MCF 10A (cell line): ENCODE data around the gene SMIM14. TPM values are rescaled to one million over a fixed set of nuclear protein-coding genes. Genes with fewer than 3 reads are reported as not detected.

Experiments
- BruUV-seq: library from RNA; stranded (reverse); fragments of 400-500 nt; replicated peaks from 2 replicates; lab custom pipeline; 2021; lab: Mats Ljungman, UMichigan
- CTCF ChIA-PET: fragments of 300-600 bp; sonication (Branson Sonifier 250); formaldehyde crosslinking; extraction: SDS; loops from one replicate; lab custom pipeline; 2021; ENCODE audit warnings: antibody characterized with exemption, inconsistent platforms; lab: Yijun Ruan, JAX
- POLR2A ChIA-PET: fragments of 300-600, 350-650 bp; sonication (Branson Sonifier 250); formaldehyde crosslinking; extraction: SDS; loops from one replicate; lab custom pipeline; 2020; ENCODE audit warnings: antibody characterized with exemption, inconsistent platforms; lab: Yijun Ruan, JAX
- DNase-seq: peaks from one replicate; pipeline ENCODE4 v3.0.0-alpha.2; 2018; ENCODE audit not compliant: unreplicated experiment
- H3K27ac Mint-ChIP-seq: one replicate; pipeline ENCODE4 v1.8.0; 2022; ENCODE audit warnings: mild to moderate bottlenecking, low read depth, mixed read lengths; ENCODE audit not compliant: unreplicated experiment
- H3K27me3 Mint-ChIP-seq: one replicate; pipeline ENCODE4 v1.8.0; 2022; ENCODE audit warnings: mixed read lengths; ENCODE audit not compliant: insufficient read depth, unreplicated experiment
- H3K36me3 Mint-ChIP-seq: one replicate; pipeline ENCODE4 v1.8.0; 2022; ENCODE audit warnings: mild to moderate bottlenecking, moderate library complexity, mixed read lengths; ENCODE audit not compliant: insufficient read depth, unreplicated experiment
- H3K4me1 Mint-ChIP-seq: one replicate; pipeline ENCODE4 v1.8.0; 2022; ENCODE audit warnings: mixed read lengths; ENCODE audit not compliant: insufficient read depth, unreplicated experiment
- H3K4me3 Mint-ChIP-seq: one replicate; pipeline ENCODE4 v1.8.0; 2022; ENCODE audit warnings: mild to moderate bottlenecking, moderate library complexity, mixed read lengths; ENCODE audit not compliant: unreplicated experiment
- H3K9me3 Mint-ChIP-seq: one replicate; pipeline ENCODE4 v1.8.0; 2022; ENCODE audit warnings: mixed read lengths; ENCODE audit not compliant: unreplicated experiment
- intact Hi-C: fragments of 100-400 bp; cut with micrococcal nuclease; formaldehyde crosslinking; loops from 2 replicates; pipeline ENCODE4 v1.14.1; 2022
- total RNA-seq: library from RNA; stranded (reverse); gene quantifications from 2 replicates; pipeline ENCODE4 v1.2.3, GENCODE V29; 2022
- TF ChIP-seq, protein P1 (sequence below): fragments of 200-600 bp; IDR thresholded peaks from one replicate; pipeline ENCODE4 v1.8.0; 2022; ENCODE audit warnings: antibody characterized with exemption, mild to moderate bottlenecking; ENCODE audit not compliant: unreplicated experiment

The SMIM14 gene
- total RNA-seq, 1 experiment from 2014 or later: 27.3 TPM

DNA sequence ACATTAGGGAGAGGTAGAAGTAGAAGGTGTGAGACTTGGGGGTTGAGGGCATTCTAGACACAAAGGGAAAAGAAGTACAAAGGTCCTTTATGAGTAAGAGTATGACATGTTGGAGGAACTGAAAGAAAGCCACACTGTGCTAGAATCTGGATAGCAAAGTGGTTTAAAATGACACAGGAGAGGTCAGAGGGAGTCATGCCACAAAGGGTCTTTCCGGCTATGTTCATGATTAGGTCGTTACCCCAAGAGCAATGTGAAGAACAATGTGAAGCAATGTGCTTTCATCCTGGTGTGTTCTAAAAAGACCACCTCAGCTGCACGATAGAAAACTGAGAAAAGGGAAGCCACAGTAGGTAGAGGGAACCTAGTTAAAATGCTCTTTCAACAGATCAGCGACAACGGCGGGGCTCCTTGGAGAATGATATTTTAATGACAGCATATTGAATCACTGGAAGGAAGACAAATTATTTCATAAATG, 29.2 kb downstream of the SMIM14 start:
- BruUV-seq: no TSS peak
- peaks cover 8% of the 10 kb centered on the region for H3K4me1 Mint-ChIP-seq
- DNase-seq: peak; percentile 18
- H3K9me3 Mint-ChIP-seq: no peaks in the 10 kb centered on the region
- ChIA-PET POLR2A (no interaction called here), CTCF (interaction anchor here (0.6 to 0.7 kb wide), 2 partner anchors 70 to 1706 kb away, joined by 3 to 4 read pairs; no protein-coding TSS in a partner anchor)
- TF ChIP-seq, protein P1, sequence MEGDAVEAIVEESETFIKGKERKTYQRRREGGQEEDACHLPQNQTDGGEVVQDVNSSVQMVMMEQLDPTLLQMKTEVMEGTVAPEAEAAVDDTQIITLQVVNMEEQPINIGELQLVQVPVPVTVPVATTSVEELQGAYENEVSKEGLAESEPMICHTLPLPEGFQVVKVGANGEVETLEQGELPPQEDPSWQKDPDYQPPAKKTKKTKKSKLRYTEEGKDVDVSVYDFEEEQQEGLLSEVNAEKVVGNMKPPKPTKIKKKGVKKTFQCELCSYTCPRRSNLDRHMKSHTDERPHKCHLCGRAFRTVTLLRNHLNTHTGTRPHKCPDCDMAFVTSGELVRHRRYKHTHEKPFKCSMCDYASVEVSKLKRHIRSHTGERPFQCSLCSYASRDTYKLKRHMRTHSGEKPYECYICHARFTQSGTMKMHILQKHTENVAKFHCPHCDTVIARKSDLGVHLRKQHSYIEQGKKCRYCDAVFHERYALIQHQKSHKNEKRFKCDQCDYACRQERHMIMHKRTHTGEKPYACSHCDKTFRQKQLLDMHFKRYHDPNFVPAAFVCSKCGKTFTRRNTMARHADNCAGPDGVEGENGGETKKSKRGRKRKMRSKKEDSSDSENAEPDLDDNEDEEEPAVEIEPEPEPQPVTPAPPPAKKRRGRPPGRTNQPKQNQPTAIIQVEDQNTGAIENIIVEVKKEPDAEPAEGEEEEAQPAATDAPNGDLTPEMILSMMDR: no peak
- no peak overlapping the region for H3K27ac Mint-ChIP-seq
- peaks cover 19% of the 10 kb centered on the region for H3K36me3 Mint-ChIP-seq
- H3K4me3 Mint-ChIP-seq: no peak overlapping the region
- no peaks in the 10 kb centered on the region for H3K27me3 Mint-ChIP-seq
- intact Hi-C loops: no loop called here

DNA sequence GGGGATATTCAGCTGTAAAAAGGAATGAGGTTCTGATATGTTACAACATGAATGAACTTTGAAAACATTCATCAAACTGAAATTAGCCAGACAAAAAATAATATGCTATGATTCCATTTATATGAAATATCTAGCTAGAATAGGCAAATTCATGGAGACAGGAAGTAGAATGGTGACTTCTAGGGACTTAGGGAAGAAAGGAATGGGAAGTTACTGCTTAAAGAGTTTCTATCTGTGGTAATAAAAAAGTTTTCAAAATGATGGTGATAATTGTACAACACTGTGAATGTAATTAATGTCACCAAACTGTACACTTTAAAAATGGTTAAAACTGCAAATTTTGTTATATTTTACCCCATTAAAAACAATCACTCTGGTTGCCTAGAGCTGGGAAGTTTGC, 30.2 kb downstream of the SMIM14 start:
- ChIA-PET CTCF (no interaction called here), POLR2A (no interaction called here)
- intact Hi-C loops: no loop called here
- TF ChIP-seq, protein P1: no peak
- Mint-ChIP-seq H3K4me3 (no peak overlapping the region), H3K36me3 (peaks cover 29% of the 10 kb centered on the region), H3K4me1 (peaks cover 7% of the 10 kb centered on the region), H3K9me3 (no peaks in the 10 kb centered on the region), H3K27me3 (no peaks in the 10 kb centered on the region), H3K27ac (no peak overlapping the region)
- DNase-seq: no peak
- BruUV-seq: no TSS peak

DNA sequence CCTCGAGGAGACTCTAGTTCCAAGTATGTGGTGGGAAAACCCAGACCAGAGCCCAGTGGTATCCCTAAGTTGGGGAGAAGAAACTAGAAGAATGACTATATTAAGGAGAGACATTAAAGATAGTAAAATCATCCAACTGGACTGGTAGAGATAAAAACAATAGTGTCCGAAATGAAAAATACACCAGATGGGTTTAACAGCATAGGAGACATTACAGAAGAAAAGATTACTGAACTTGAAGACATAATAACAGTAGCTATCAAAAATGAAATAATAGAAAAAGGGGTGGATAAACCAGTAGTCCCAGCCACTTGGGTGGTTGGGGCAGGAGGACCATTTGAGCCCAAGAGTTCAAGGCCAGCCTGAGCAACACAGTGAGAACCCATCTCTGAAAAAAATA, 31.9 kb downstream of the SMIM14 start:
- POLR2A ChIA-PET: no interaction called here
- Mint-ChIP-seq H3K4me1 (peaks cover 7% of the 10 kb centered on the region), H3K27ac (no peak overlapping the region), H3K4me3 (no peak overlapping the region), H3K36me3 (peaks cover 39% of the 10 kb centered on the region), H3K9me3 (no peaks in the 10 kb centered on the region), H3K27me3 (no peaks in the 10 kb centered on the region)
- intact Hi-C loops: no loop called here
- CTCF ChIA-PET: no interaction called here
- TF ChIP-seq, protein P1: no peak
- DNase-seq: no peak
- BruUV-seq: no TSS peak

DNA sequence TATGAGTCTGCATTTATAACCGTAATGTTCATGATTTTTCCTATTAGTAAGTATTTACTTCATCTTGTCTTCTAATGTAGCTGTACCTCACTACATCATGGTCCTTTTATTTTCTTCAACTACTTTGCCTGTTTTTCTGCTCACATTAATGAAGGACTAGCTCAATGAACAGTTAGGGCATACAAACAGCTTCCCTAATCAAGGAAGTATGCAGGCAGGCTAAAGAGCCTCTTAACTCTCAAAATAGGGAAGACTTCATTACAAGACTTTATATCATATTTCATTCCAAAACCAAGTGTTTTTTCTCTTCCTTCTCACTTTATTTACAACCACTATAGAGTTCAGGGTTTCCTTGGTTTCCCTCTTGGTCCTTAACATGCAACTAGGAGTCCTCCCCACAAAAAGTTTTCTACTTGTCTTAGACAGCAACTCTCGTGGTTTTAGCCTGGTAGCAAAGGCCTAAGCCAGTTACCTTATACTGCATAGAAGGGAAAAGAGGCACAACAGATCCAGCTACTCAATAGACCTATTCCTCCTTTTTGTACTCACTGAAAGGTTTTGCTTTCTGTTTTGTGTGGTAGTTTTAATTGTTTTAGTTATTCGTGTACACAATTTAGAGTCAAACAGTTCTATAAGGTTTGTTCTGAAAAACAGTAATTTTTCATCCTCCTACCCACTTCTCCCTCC, 40.8 kb downstream of the SMIM14 start:
- intact Hi-C loops: no loop called here
- no TSS peak for BruUV-seq
- Mint-ChIP-seq H3K27me3 (no peaks in the 10 kb centered on the region), H3K27ac (no peak overlapping the region), H3K36me3 (peaks cover 38% of the 10 kb centered on the region), H3K9me3 (no peaks in the 10 kb centered on the region), H3K4me1 (no peaks in the 10 kb centered on the region), H3K4me3 (no peak overlapping the region)
- TF ChIP-seq, protein P1: no peak
- no peak for DNase-seq
- ChIA-PET CTCF (no interaction called here), POLR2A (interaction anchor here (1.6 kb wide), 1 partner anchor 70 kb away, joined by 3 read pairs; the partner anchor contains the start of gene UGDH)
